Left forelimb (tissue), 1 donor: Measurements from ENCODE around the gene METRNL.

ENCODE experiments used
- DNase-seq: peaks from one replicate; pipeline ENCODE4 v3.0.0-alpha.2; 2018; ENCODE audit warnings: low spot score

METRNL gene

GRCh38 chr17:83142619-83143018 lies 63.2 kb downstream of the METRNL start:
- DNase-seq = no peak

GRCh38 chr17:83143817-83144231 lies 64.4 kb downstream of the METRNL start:
- no peak for DNase-seq
